ENCODE results near the gene C1orf146. TPM values are rescaled to one million over a fixed set of nuclear protein-coding genes. Genes with fewer than 3 reads are reported as not detected.

Gene C1orf146
- total RNA-seq, 1 donor from 2014 or later = not detected

GRCh38 chr1:92291372-92291999 lies 73.8 kb downstream of the C1orf146 start:
- Mint-ChIP-seq H3K27ac (no peak overlapping the region), H3K36me3 (ENCODE audit: insufficient read depth) (peaks cover 17% of the 10 kb centered on the region), H3K4me1 (ENCODE audit: low read depth) (no peaks in the 10 kb centered on the region), H3K4me3 (ENCODE audit: low read depth) (no peak overlapping the region), H3K9me3 (ENCODE audit: low read depth) (no peaks in the 10 kb centered on the region), H3K27me3 (no peaks in the 10 kb centered on the region)
- peak; percentile 60 for TF ChIP-seq CTCF (IDR thresholded peaks at IDR 0.05; ENCODE audit: unreplicated experiment)
- no peak for DNase-seq (ENCODE audit: low spot score, unreplicated experiment)

Other genes with a start within 250 kb of the C1orf146 start
- gene EPHX4, start 187.9 kb upstream of the C1orf146 start, total RNA-seq = 0.65 and 0.95 TPM in 2 replicates
- not detected in 2 replicates for gene SETSIP, start 142.5 kb upstream of the C1orf146 start, total RNA-seq
- gene BTBD8, start 137.6 kb upstream of the C1orf146 start, total RNA-seq = 7.7 and 8.2 TPM in 2 replicates
- gene GLMN, start 81.1 kb downstream of the C1orf146 start, total RNA-seq = 18.2 and 19.6 TPM in 2 replicates
- gene RPAP2, start 81.1 kb downstream of the C1orf146 start, total RNA-seq = 40.7 and 40.8 TPM in 2 replicates